ENCODE measurements around the gene UGGT1. TPM values are rescaled to one million over a fixed set of nuclear protein-coding genes. Genes with fewer than 3 reads are reported as not detected.

The UGGT1 gene
- total RNA-seq, 1 experiment from 2014 or later: 51.8 TPM

DNA sequence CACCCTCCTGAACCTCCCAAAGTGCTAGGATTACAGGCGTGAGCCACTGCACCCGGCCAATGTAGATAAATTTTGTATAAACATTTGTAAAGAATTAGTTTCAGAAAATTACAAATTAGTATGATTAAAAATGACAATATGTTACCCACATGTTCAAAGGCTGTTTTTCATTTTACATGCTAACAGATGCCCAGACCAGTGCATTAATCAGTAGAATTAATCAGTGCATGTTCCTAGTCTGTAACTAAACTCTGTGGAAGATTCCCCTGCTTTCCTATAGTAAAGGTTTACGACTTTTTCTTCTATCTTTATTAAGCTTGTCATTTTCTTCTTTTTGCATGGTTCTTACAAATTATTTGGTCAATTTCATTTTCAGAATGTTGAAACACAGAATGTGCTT, 65.8 kb downstream of the UGGT1 start (continued):
- TF ChIP-seq, protein P1, sequence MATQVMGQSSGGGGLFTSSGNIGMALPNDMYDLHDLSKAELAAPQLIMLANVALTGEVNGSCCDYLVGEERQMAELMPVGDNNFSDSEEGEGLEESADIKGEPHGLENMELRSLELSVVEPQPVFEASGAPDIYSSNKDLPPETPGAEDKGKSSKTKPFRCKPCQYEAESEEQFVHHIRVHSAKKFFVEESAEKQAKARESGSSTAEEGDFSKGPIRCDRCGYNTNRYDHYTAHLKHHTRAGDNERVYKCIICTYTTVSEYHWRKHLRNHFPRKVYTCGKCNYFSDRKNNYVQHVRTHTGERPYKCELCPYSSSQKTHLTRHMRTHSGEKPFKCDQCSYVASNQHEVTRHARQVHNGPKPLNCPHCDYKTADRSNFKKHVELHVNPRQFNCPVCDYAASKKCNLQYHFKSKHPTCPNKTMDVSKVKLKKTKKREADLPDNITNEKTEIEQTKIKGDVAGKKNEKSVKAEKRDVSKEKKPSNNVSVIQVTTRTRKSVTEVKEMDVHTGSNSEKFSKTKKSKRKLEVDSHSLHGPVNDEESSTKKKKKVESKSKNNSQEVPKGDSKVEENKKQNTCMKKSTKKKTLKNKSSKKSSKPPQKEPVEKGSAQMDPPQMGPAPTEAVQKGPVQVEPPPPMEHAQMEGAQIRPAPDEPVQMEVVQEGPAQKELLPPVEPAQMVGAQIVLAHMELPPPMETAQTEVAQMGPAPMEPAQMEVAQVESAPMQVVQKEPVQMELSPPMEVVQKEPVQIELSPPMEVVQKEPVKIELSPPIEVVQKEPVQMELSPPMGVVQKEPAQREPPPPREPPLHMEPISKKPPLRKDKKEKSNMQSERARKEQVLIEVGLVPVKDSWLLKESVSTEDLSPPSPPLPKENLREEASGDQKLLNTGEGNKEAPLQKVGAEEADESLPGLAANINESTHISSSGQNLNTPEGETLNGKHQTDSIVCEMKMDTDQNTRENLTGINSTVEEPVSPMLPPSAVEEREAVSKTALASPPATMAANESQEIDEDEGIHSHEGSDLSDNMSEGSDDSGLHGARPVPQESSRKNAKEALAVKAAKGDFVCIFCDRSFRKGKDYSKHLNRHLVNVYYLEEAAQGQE (IDR thresholded peaks at IDR 0.05; ENCODE audit: low read depth): no peak
- no peak for TF ChIP-seq ZFX (IDR thresholded peaks at IDR 0.05)
- no peak for TF ChIP-seq FOSL1 (IDR thresholded peaks at IDR 0.05; ENCODE audit: low read depth)
- TF ChIP-seq CEBPB (IDR thresholded peaks at IDR 0.05; ENCODE audit: low read depth): no peak
- TF ChIP-seq TCF7L2 (IDR thresholded peaks at IDR 0.05; ENCODE audit: borderline replicate concordance, extremely low read depth, insufficient read depth, insufficient read length): no peak

DNA sequence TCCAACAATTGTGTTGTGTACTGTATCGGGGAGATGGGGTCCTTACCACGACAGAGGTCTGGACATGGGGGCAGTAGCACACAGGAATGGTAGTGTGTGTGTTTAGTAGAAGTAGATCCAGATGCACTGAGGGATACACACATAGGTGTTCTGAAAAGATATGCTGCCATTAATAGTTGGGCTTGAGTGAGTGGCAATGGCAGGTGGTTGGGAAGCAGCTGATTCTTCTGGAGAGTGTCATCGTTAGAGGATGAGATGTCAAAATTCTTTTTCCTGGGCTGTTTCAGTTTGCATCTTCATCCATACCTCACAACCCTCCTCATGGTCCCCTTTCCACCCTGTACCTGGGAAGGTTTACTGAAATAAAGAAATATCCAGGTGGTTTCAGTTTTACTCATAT, 66.6 kb downstream of the UGGT1 start:
- no peaks in the 10 kb centered on the region for H3K27me3 ChIP-seq (ENCODE audit: insufficient read depth, low read length)
- no peaks in the 10 kb centered on the region for H3K79me2 ChIP-seq (ENCODE audit: insufficient read depth, low read length)
- no peak overlapping the region for H3K4me3 ChIP-seq (replicated peaks in 1 of 2; ENCODE audit: low read depth in 1 of 2, low read length in 2 of 2)
- BruUV-seq (replicated peaks): no TSS peak
- no peaks in the 10 kb centered on the region for H4K20me1 ChIP-seq (ENCODE audit: insufficient read depth)
- H3K9ac ChIP-seq (ENCODE audit: low read length): no peak overlapping the region
- ChIA-PET POLR2A (no interaction called here), RAD21 (ENCODE audit: low non-redundant PET in 1 of 2, low total read pairs in 2 of 2, uncharacterized antibody in 2 of 2, unreplicated experiment in 2 of 2) (no interaction called here), CTCF (no interaction called here)
- DNase-seq (ENCODE audit: low read depth, low spot score) (no peak), ATAC-seq (no peak)
- H3K4me1 ChIP-seq (ENCODE audit: control insufficient read depth in 1 of 2, insufficient read depth in 2 of 2, low read length in 2 of 2): no peaks in the 10 kb centered on the region
- H3K27ac ChIP-seq (ENCODE audit: low read depth, low read length): no peak overlapping the region
- H3K9me3 ChIP-seq (ENCODE audit: control insufficient read depth in 1 of 2, insufficient read depth in 1 of 2, low read depth in 1 of 2, low read length in 2 of 2): no peaks in the 10 kb centered on the region
- H3K9me2 ChIP-seq (ENCODE audit: insufficient read depth): no peaks in the 10 kb centered on the region
- intact Hi-C loops (cut with micrococcal nuclease): no loop called here
- no peak overlapping the region for H2AFZ ChIP-seq (ENCODE audit: low read depth, low read length, poor library complexity, severe bottlenecking)
- peaks cover 10 to 38% of the 10 kb centered on the region in 2 experiments; a peak in 3 of 4 replicates for H3K36me3 ChIP-seq (ENCODE audit: control insufficient read depth in 1 of 2, insufficient read depth in 2 of 2, low read length in 2 of 2)
- H3K4me2 ChIP-seq (ENCODE audit: low read length): no peak overlapping the region
- TF ChIP-seq RAD21 (IDR thresholded peaks at IDR 0.05; ENCODE audit: low read depth) (no peak), CBX3 (IDR thresholded peaks at IDR 0.05; ENCODE audit: low read depth) (no peak), EZH2 (IDR thresholded peaks at IDR 0.05) (no peak), CEBPB (IDR thresholded peaks at IDR 0.05; ENCODE audit: low read depth) (no peak), ZNF274 (IDR thresholded peaks at IDR 0.05; ENCODE audit: low read depth, low read length) (no peak), POLR2AphosphoS5 (IDR thresholded peaks at IDR 0.05; ENCODE audit: low read depth, low read length) (no peak), SP1 (IDR thresholded peaks at IDR 0.05; ENCODE audit: low read depth) (no peak), POLR2A (IDR thresholded peaks at IDR 0.05; ENCODE audit: borderline replicate concordance, extremely low read depth, insufficient read depth, insufficient read length) (no peak), SIN3A (IDR thresholded peaks at IDR 0.05; ENCODE audit: low read depth) (no peak), SRF (IDR thresholded peaks at IDR 0.05; ENCODE audit: low read depth) (no peak), ZFX (IDR thresholded peaks at IDR 0.05) (no peak), EZH2phosphoT487 (IDR thresholded peaks at IDR 0.05; ENCODE audit: borderline replicate concordance) (no peak), YY1 (IDR thresholded peaks at IDR 0.05; ENCODE audit: extremely low read depth, insufficient replicate concordance, low read depth, low read length) (no peak)
- TF ChIP-seq, protein P2, sequence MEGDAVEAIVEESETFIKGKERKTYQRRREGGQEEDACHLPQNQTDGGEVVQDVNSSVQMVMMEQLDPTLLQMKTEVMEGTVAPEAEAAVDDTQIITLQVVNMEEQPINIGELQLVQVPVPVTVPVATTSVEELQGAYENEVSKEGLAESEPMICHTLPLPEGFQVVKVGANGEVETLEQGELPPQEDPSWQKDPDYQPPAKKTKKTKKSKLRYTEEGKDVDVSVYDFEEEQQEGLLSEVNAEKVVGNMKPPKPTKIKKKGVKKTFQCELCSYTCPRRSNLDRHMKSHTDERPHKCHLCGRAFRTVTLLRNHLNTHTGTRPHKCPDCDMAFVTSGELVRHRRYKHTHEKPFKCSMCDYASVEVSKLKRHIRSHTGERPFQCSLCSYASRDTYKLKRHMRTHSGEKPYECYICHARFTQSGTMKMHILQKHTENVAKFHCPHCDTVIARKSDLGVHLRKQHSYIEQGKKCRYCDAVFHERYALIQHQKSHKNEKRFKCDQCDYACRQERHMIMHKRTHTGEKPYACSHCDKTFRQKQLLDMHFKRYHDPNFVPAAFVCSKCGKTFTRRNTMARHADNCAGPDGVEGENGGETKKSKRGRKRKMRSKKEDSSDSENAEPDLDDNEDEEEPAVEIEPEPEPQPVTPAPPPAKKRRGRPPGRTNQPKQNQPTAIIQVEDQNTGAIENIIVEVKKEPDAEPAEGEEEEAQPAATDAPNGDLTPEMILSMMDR (IDR thresholded peaks at IDR 0.05 in 2 of 3, conservative IDR thresholded peaks at IDR 0.05 in 1 of 3; ENCODE audit: borderline replicate concordance in 1 of 3, insufficient read depth in 1 of 3, low read depth in 2 of 3, low read length in 2 of 3): no peak
- TF ChIP-seq, protein P3, sequence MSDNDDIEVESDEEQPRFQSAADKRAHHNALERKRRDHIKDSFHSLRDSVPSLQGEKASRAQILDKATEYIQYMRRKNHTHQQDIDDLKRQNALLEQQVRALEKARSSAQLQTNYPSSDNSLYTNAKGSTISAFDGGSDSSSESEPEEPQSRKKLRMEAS (IDR thresholded peaks at IDR 0.05): no peak
- TF ChIP-seq, protein P1 (IDR thresholded peaks at IDR 0.05; ENCODE audit: low read depth): no peak

Data from HCT116 (cell line).